Transverse colon (tissue), 3 donors: Measurements from ENCODE around the gene ZKSCAN4.

Experiments used
- POLR2A ChIP-seq: fragments of 450-650 bp; IDR thresholded peaks from one replicate; pipeline ENCODE4 v1.6.1; 2016; ENCODE audit warnings: antibody characterized with exemption, mild to moderate bottlenecking, moderate library complexity
- TF ChIP-seq, protein P1 (sequence below), 5 experiments: fragments of 200-600 bp in 3 of 5; fragments of 450-650 bp in 2 of 5; sonication (generic) in 3 of 5; IDR thresholded peaks; 1 replicate in 2 of 5; 2 replicates in 3 of 5; pipeline ENCODE4 v1.5.1; 2016 to 2017; ENCODE audit warnings: antibody characterized with exemption in 5 of 5, inconsistent platforms in 3 of 5, mild to moderate bottlenecking in 2 of 5, moderate library complexity in 1 of 5

DNA sequence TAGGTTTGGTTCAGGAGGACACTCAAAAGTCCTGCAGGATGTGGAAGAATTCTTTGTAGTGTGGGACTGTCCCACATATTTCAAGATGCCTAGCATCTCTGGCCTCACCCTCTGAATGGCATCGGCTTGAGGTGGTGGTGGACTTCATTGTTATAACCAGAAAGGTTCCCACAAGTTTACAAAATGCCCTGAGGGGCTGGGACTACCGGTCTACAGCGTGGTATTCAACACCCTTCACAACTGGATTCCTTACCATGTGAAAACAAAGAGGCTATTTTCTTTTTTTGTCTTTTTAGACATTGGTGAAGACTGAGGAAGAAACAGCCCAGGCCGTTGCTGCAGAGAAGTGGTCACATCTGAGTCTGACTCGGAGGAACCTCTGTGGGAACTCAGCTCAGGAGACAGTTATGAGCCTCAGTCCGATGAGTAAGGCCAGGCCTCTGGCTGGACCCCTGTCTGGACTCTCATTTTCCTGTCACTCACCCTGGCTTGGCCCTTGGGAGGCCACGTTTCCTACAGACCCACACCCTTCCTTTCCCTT is 44.5 kb upstream of the ZKSCAN4 start:
- TF ChIP-seq, protein P1, sequence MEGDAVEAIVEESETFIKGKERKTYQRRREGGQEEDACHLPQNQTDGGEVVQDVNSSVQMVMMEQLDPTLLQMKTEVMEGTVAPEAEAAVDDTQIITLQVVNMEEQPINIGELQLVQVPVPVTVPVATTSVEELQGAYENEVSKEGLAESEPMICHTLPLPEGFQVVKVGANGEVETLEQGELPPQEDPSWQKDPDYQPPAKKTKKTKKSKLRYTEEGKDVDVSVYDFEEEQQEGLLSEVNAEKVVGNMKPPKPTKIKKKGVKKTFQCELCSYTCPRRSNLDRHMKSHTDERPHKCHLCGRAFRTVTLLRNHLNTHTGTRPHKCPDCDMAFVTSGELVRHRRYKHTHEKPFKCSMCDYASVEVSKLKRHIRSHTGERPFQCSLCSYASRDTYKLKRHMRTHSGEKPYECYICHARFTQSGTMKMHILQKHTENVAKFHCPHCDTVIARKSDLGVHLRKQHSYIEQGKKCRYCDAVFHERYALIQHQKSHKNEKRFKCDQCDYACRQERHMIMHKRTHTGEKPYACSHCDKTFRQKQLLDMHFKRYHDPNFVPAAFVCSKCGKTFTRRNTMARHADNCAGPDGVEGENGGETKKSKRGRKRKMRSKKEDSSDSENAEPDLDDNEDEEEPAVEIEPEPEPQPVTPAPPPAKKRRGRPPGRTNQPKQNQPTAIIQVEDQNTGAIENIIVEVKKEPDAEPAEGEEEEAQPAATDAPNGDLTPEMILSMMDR (IDR thresholded peaks at IDR 0.05) = no peak
- TF ChIP-seq POLR2A = no peak
